OCI-LY3 (cell line): Measurements from ENCODE around the gene MRM2.

Experiments
- EZH2phosphoT487 ChIP-seq: fragments of 200-600 bp; shearing (Covaris generic); IDR thresholded peaks from 2 replicates; pipeline ENCODE4 v1.6.1; 2018; ENCODE audit warnings: antibody characterized with exemption, mixed run types, low read depth
- TF ChIP-seq, protein P1 (sequence below): fragments of 200-600, 300-600 bp; sonication (generic); IDR thresholded peaks from 2 replicates; pipeline ENCODE4 v1.5.1; 2014; ENCODE audit warnings: antibody characterized with exemption, low read length, low read depth

- TF ChIP-seq, protein P1, sequence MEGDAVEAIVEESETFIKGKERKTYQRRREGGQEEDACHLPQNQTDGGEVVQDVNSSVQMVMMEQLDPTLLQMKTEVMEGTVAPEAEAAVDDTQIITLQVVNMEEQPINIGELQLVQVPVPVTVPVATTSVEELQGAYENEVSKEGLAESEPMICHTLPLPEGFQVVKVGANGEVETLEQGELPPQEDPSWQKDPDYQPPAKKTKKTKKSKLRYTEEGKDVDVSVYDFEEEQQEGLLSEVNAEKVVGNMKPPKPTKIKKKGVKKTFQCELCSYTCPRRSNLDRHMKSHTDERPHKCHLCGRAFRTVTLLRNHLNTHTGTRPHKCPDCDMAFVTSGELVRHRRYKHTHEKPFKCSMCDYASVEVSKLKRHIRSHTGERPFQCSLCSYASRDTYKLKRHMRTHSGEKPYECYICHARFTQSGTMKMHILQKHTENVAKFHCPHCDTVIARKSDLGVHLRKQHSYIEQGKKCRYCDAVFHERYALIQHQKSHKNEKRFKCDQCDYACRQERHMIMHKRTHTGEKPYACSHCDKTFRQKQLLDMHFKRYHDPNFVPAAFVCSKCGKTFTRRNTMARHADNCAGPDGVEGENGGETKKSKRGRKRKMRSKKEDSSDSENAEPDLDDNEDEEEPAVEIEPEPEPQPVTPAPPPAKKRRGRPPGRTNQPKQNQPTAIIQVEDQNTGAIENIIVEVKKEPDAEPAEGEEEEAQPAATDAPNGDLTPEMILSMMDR = no peak
- no peak for TF ChIP-seq EZH2phosphoT487
Observed at GRCh38 chr7:2237109-2237602, 4.8 kb downstream of the MRM2 start.
